K562 (cell line): ENCODE results near the gene MBD5. TPM values are rescaled to one million over a fixed set of nuclear protein-coding genes. Genes with fewer than 3 reads are reported as not detected.

Source experiments
- BDP1 ChIP-seq: IDR thresholded peaks from 3 replicates; pipeline ENCODE4 v1.6.1; 2011; ENCODE audit not compliant: insufficient read length, insufficient read depth
- CTBP1 ChIP-seq: fragments of 450-650 bp; IDR thresholded peaks from 2 replicates; pipeline ENCODE4 v1.6.1; 2016; ENCODE audit warnings: borderline replicate concordance
- EGR1 ChIP-seq: fragments of 450-650 bp; conservative IDR thresholded peaks from 2 replicates; pipeline ENCODE4 v1.6.1; 2017; ENCODE audit warnings: mild to moderate bottlenecking
- FOXK1 ChIP-seq: sonication (generic); formaldehyde crosslinking; IDR thresholded peaks from 2 replicates; pipeline ENCODE4 v1.8.0; 2022; ENCODE audit warnings: missing genetic modification reagents, mild to moderate bottlenecking, borderline replicate concordance
- HNRNPL ChIP-seq: fragments of 200-400 bp; formaldehyde crosslinking; IDR thresholded peaks from 2 replicates; pipeline ENCODE4 v1.6.1; 2017; ENCODE audit warnings: low read depth, mild to moderate bottlenecking, low read length
- HSF4 ChIP-seq: fragments of 250-450 bp; sonication (Bioruptor Pico); IDR thresholded peaks from 2 replicates; pipeline ENCODE4 v2.1.2; 2022; ENCODE audit warnings: mild to moderate bottlenecking, moderate library complexity, borderline replicate concordance
- MTA2 ChIP-seq: fragments of 450-650 bp; IDR thresholded peaks from 2 replicates; pipeline ENCODE4 v1.6.1; 2016; ENCODE audit warnings: low read depth
- PRDM10 ChIP-seq: fragments of 450-650 bp; IDR thresholded peaks from 2 replicates; pipeline ENCODE4 v1.6.1; 2018; ENCODE audit not compliant: partially characterized antibody
- RNF219 ChIP-seq: fragments of 250-450 bp; sonication (Bioruptor Pico); IDR thresholded peaks from 2 replicates; pipeline ENCODE4 v1.5.0; 2022; ENCODE audit warnings: mild to moderate bottlenecking
- SIN3B ChIP-seq: fragments of 450-650 bp; IDR thresholded peaks from 2 replicates; pipeline ENCODE4 v1.6.1; 2017; ENCODE audit warnings: low read depth, mild to moderate bottlenecking, moderate library complexity
- TFAP4 ChIP-seq: sonication (generic); formaldehyde crosslinking; IDR thresholded peaks from 2 replicates; pipeline ENCODE4 v1.8.0; 2022; ENCODE audit warnings: missing genetic modification reagents, mild to moderate bottlenecking, moderate library complexity, borderline replicate concordance
- YBX1 ChIP-seq: fragments of 450-650 bp; IDR thresholded peaks from 2 replicates; pipeline ENCODE4 v1.7.1; 2016; ENCODE audit warnings: mild to moderate bottlenecking
- ZNF197 ChIP-seq: fragments of 200-800 bp; sonication (Bioruptor generic); IDR thresholded peaks from 2 replicates; pipeline ENCODE4 v1.6.1; 2016; ENCODE audit warnings: low read depth, missing genetic modification characterization, missing compliant biosample characterization
- ZNF263 ChIP-seq: sonication (generic); formaldehyde crosslinking; IDR thresholded peaks from 2 replicates; pipeline ENCODE4 v1.8.0; 2022; ENCODE audit warnings: mild to moderate bottlenecking, missing genetic modification reagents, borderline replicate concordance
- ZNF311 ChIP-seq: fragments of 250-450 bp; sonication (Bioruptor Pico); IDR thresholded peaks from 2 replicates; pipeline ENCODE4 v1.4.0; 2020; ENCODE audit warnings: mild to moderate bottlenecking, moderate library complexity
- ZNF408 ChIP-seq: fragments of 250-450 bp; sonication (Bioruptor Pico); IDR thresholded peaks from 2 replicates; pipeline ENCODE4 v1.4.0; 2020; ENCODE audit warnings: low read depth, mild to moderate bottlenecking, moderate library complexity
- ZNF695 ChIP-seq: fragments of 450-650 bp; formaldehyde crosslinking; IDR thresholded peaks from 2 replicates; pipeline ENCODE4 v1.4.0; 2020; ENCODE audit warnings: mild to moderate bottlenecking, moderate library complexity
- ZNF696 ChIP-seq: fragments of 250-450 bp; sonication (Bioruptor Pico); conservative IDR thresholded peaks from 2 replicates; pipeline ENCODE4 v1.4.0; 2020; ENCODE audit warnings: mild to moderate bottlenecking, moderate library complexity
- polyA plus RNA-seq, 8 experiments: library from polyadenylated mRNA; depleted of rRNA in 4 of 8; stranded (reverse) in 5 of 8; unstranded in 3 of 8; fragments of >200 nt; fragmentation: Nextera tagmentation in 2 of 8; fragmentation: Illumina TruSeq in 1 of 8; extraction: Ambion mirVana in 2 of 8; extraction: Trizol in 1 of 8; gene quantifications; 2 replicates each; pipeline versions ENCODE4 v1.2.1 to v1.2.3, GENCODE V29; 2011 to 2014; ENCODE audit warnings: inconsistent platforms in 1 of 8, missing spikeins in 1 of 8
- total RNA-seq, 7 experiments: library from RNA; depleted of rRNA in 6 of 7; stranded (reverse); fragments of >200 nt in 6 of 7; fragmentation: Illumina TruSeq in 2 of 7; extraction: Trizol in 2 of 7; gene quantifications; 2 replicates each; pipeline versions ENCODE4 v1.2.1 to v1.2.3, GENCODE V29; 2011 to 2021; ENCODE audit warnings: low replicate concordance in 1 of 7
- TF ChIP-seq, protein P1 (sequence below): fragments of 250-450 bp; sonication (Bioruptor Pico); IDR thresholded peaks from 2 replicates; pipeline ENCODE4 v1.9.0; 2021; ENCODE audit warnings: mild to moderate bottlenecking
- TF ChIP-seq, protein P2 (sequence below): fragments of 250-450 bp; sonication (Bioruptor Pico); IDR thresholded peaks from 2 replicates; pipeline ENCODE4 v1.5.0; 2021

MBD5 gene
- total and polyA plus RNA-seq, 9 of the 15 experiments (the other 6 are each of a cell fraction or from before 2014, with no cell fraction given): 3.4 to 14.5 (median 9.0) TPM

DNA sequence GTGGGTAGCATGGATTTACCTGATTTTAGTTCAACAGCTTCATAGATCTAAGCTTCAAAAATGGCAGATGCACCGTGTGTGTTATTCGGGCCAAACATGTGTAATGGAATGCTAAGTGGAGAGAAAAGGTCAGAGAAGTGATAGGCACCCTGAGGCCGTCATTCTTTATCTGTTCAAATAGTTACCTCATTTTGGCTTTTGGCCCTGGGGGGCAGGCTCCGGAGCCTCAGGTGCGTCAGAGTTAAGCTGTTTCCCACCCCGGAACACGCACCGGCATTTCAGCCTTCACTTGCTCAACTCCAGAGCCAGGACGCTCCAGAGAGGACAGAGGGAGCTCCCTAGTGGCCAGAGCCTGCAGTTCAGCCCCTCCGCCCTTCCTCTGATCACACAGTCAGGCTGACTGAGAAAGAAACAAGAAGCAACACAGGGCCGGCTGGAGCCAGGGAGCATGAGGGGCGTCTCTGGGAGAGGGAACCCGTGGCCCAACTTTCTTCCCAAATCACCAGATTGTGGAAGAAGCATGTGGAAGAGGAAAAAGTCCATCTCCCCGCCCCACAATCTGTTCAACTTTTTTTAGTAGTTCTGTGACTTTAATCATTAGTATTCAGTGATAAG is 488.5 kb downstream of the MBD5 start (continued):
- TF ChIP-seq PRDM10 (no peak), ZNF408 (no peak), YBX1 (no peak), ZNF696 (no peak), CTBP1 (no peak), BDP1 (no peak), HSF4 (CRISPR knock-in tag) (no peak), ZNF263 (no peak), ZNF695 (no peak), HNRNPL (no peak), ZNF197 (CRISPR knock-in tag) (no peak), TFAP4 (peak; percentile 50; the same call in 1 of the 2 replicates), MTA2 (no peak), SIN3B (no peak), RNF219 (CRISPR knock-in tag) (no peak), ZNF311 (CRISPR knock-in tag) (no peak), EGR1 (no peak), FOXK1 (CRISPR knock-in tag) (no peak)
- TF ChIP-seq, protein P1, sequence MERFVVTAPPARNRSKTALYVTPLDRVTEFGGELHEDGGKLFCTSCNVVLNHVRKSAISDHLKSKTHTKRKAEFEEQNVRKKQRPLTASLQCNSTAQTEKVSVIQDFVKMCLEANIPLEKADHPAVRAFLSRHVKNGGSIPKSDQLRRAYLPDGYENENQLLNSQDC (CRISPR knock-in tag): no peak
- TF ChIP-seq, protein P2, sequence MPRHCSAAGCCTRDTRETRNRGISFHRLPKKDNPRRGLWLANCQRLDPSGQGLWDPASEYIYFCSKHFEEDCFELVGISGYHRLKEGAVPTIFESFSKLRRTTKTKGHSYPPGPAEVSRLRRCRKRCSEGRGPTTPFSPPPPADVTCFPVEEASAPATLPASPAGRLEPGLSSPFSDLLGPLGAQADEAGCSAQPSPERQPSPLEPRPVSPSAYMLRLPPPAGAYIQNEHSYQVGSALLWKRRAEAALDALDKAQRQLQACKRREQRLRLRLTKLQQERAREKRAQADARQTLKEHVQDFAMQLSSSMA: no peak
